HG03280 (cell line): Measurements from ENCODE around the gene PUDP.
"Not testable (repeated sequence)": the region's sequence is repeated elsewhere in the genome, so short reads cannot be mapped to it uniquely, and the experiment has no call there.

Experiments
- ATAC-seq: cut with Tn5 transposase; IDR thresholded peaks from one replicate; pipeline ENCODE4 v1.9.1; 2021; ENCODE audit warnings: mild to moderate bottlenecking, moderate library complexity; ENCODE audit not compliant: unreplicated experiment

Gene PUDP

GRCh38 chrX:7147978-7148854 is at the start of gene PUDP:
TSS of gene PUDP (minus strand) at chrX:7148153. CDS start at chrX:7148113, 40 bp downstream.
- ATAC-seq: peak; percentile 69

GRCh38 chrX:7194606-7195005 is 46.7 kb upstream of the PUDP start:
- ATAC-seq: no peak

- ATAC-seq: no peak
These were observed 44.9 kb upstream of the PUDP start for GRCh38 chrX:7192871-7193270.

DNA sequence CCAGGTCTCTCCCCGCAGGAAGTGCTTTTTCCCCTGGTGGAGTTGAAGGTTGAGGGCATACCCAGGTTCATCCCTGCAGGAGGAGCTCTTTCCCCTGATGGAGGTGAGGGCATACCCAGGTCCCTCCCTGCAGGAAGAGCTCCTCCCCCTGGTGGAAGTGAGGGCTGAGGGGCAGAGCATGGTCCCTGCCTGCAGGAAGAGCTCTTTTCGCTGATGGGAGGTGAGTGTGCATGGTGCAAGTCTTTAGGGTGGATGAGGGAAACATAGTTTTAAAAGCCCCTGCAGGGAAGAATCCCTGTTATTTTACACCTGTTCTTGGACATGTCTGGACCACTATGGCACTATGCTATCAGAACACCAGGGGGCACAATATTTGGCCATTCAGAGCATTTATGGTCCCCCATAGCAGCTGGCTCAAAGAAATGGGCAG is 43.7 kb upstream of the PUDP start:
- ATAC-seq: no peak

DNA sequence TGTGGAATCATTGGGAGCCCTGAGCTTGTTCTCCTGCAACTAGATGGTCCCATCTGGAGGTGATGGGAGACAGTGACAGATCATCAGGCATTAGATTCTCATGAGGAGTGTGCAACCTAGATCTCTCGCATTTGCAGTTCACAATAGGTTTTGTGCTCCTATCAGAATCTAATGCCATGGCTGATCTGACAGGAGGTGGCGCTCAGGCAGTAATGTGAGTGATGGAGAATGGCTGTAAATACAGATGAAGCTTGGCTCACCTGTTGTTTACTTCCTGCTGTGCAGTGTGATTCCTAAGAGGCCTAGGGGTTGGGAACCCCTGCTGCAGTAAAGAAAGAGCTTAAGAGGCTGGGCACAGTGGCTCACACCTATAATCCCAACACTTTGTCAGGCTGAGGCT is 42.2 kb upstream of the PUDP start:
- ATAC-seq: no peak

DNA sequence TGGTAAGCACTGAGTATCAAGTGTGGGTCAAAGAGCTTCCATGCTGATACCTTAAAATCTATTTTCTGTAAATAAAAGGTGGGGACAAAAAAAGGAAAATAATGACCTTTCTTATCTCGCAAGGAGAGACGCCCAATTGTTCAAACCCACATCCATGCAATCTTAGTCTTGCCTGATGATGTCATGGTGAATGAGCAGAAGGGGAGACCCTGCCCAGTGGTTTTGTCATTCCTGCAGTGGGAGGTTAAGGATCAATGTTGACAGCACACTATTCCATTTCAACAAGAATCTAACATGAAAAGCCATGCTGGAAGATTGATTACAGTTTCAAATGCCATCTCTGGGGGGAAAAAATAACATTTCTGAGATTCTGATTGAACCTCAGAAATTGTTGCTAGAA is 40.7 kb upstream of the PUDP start:
- ATAC-seq: no peak

- ATAC-seq: no peak
These were observed 36.9 kb upstream of the PUDP start for GRCh38 chrX:7184816-7185215.

- ATAC-seq: no peak
These were observed 31.5 kb upstream of the PUDP start for GRCh38 chrX:7179446-7179845.

- ATAC-seq: not testable (repeated sequence)
These were observed 30.9 kb upstream of the PUDP start for GRCh38 chrX:7178859-7179258.

- ATAC-seq: no peak
These were observed 22.9 kb upstream of the PUDP start for GRCh38 chrX:7170898-7171297.

GRCh38 chrX:7169627-7170026 is 21.7 kb upstream of the PUDP start:
- ATAC-seq: no peak

- ATAC-seq: no peak
These were observed 20.4 kb upstream of the PUDP start for GRCh38 chrX:7168371-7168770.

DNA sequence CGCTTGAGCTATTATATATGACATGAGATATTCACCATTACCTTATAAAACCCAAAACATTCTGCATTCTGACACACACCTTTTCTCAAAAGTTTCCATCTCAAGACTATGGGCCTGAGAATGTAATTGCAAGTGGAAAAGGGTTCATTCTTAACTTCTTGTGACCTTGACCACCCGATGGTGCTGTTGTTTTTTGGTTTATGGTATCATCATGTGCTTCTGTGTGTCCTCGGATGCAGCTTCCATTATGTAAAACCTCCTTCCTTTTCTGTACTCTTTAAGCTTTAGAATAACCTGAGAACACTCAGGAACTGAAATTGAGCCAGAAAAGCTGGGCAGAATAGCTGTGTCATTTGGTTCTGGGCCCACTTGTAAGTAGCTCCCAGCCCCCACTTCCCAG is 16.2 kb upstream of the PUDP start:
- no peak for ATAC-seq

GRCh38 chrX:7163146-7163677 is 15.3 kb upstream of the PUDP start:
- ATAC-seq: no peak

- ATAC-seq: no peak
These were observed 11.4 kb upstream of the PUDP start for GRCh38 chrX:7159149-7159861.

DNA sequence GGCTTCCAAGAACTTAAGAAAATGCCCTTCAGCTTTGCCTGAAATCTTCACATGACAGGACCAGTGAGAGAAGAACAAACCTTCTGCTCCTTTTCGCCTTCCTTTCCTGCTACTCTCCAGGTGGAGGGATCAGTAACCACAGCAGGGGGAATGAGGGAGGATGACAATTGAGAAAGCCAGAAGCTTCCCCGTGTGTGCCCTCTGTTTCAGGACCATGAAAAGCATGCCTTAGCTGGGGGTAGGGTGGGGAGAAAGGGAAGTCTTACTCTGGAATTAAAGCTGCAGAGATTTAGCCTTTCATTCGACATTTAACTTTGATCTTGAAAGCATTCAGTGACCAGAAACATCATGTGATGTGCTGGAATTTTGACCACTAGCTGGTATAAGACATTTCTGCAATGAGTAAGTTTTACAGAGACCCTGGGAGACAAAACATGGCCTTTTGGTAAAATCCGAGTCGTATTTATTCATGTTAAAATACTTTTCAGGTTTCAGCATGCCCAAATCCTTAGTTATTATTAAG is 10.6 kb upstream of the PUDP start:
- ATAC-seq: no peak

DNA sequence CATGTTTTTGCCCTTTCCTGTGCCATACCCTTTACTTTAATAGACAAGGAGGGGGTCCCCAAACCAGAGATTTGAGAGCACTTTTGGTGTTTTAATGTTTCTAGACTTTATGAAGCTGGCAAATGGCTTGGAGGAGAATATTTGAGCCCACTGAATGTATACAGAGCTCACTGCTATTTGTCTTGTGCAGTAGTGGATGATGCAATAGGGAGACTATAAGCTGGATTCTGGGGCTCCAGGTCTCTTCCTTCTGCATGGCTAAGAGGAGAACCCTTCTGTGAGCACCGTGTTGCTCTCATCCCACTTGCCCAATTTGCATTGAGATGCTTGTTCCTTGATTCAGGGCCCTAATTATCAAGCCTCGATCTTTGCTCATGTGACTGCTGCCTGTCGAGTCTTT is 8.9 kb upstream of the PUDP start:
- ATAC-seq: no peak

DNA sequence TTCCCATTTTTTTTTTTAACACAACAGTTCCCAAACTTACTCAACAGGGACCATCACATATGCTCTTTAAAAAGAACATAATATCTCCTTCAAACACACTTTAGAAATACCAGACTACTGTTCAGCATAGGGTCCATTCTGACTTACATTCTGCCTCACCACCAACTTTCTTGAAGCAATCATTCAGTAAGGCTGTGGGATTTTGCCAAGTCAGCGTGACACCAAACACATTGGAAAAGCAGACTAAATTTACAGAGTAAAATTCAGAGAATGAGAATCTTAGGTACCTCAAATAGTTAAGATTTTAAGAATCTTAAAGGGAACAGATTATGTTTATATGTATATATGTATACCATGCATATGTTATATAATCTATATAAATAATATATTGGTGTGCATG is 7.2 kb upstream of the PUDP start:
- ATAC-seq: no peak

GRCh38 chrX:7154041-7154597 is 6.2 kb upstream of the PUDP start:
- no peak for ATAC-seq

GRCh38 chrX:7153231-7153630 is 5.3 kb upstream of the PUDP start:
- ATAC-seq: no peak

GRCh38 chrX:7149411-7149810 is 1.5 kb upstream of the PUDP start:
- peak; percentile 28 for ATAC-seq
